Esophagus muscularis mucosa (tissue), 4 donors: Measurements from ENCODE around the gene CNTN5.

Experiments
- EP300 ChIP-seq: sonication (generic); formaldehyde crosslinking; IDR thresholded peaks from one replicate; pipeline ENCODE4 v1.6.1; 2017; ENCODE audit warnings: antibody characterized with exemption
- POLR2A ChIP-seq: fragments of 450-650 bp; IDR thresholded peaks from one replicate; pipeline ENCODE4 v1.6.1; 2017; ENCODE audit warnings: antibody characterized with exemption, moderate library complexity, mild to moderate bottlenecking, low read depth
- TF ChIP-seq, protein P1 (sequence below), 3 experiments: fragments of 200-600 bp in 2 of 3; fragments of 450-650 bp in 1 of 3; sonication (generic) in 2 of 3; IDR thresholded peaks; one replicate each; pipeline ENCODE4 v1.5.1; 2017 to 2019; ENCODE audit warnings: antibody characterized with exemption in 3 of 3, mild to moderate bottlenecking in 2 of 3, moderate library complexity in 1 of 3

- no peak for TF ChIP-seq EP300
- no peak for TF ChIP-seq POLR2A
- TF ChIP-seq, protein P1, sequence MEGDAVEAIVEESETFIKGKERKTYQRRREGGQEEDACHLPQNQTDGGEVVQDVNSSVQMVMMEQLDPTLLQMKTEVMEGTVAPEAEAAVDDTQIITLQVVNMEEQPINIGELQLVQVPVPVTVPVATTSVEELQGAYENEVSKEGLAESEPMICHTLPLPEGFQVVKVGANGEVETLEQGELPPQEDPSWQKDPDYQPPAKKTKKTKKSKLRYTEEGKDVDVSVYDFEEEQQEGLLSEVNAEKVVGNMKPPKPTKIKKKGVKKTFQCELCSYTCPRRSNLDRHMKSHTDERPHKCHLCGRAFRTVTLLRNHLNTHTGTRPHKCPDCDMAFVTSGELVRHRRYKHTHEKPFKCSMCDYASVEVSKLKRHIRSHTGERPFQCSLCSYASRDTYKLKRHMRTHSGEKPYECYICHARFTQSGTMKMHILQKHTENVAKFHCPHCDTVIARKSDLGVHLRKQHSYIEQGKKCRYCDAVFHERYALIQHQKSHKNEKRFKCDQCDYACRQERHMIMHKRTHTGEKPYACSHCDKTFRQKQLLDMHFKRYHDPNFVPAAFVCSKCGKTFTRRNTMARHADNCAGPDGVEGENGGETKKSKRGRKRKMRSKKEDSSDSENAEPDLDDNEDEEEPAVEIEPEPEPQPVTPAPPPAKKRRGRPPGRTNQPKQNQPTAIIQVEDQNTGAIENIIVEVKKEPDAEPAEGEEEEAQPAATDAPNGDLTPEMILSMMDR (IDR thresholded peaks at IDR 0.05) = no peak
Measured at GRCh38 chr11:99351624-99352023, 330.9 kb downstream of the CNTN5 start.
